ENCODE measurements around the gene CNTNAP2. TPM values are rescaled to one million over a fixed set of nuclear protein-coding genes. Genes with fewer than 3 reads are reported as not detected.

The CNTNAP2 gene
- total and polyA plus RNA-seq, 2 of the 4 experiments (the other 2 are of a cell fraction): not detected

GRCh38 chr7:147008530-147008929, 891.9 kb downstream of the CNTNAP2 start:
- DNase-seq (no peak), ATAC-seq (ENCODE audit: low read depth) (no peak)
- no peak overlapping the region for H4K5ac ChIP-seq (ENCODE audit: low read depth, low read length)
- peaks cover 4% of the 10 kb centered on the region for H3K9me3 ChIP-seq (ENCODE audit: control insufficient read depth, insufficient read depth, low read length)
- no peaks in the 10 kb centered on the region for H4K20me1 ChIP-seq (ENCODE audit: insufficient read depth, low read length)
- no peak overlapping the region for H3K23ac ChIP-seq (ENCODE audit: low read depth, low read length)
- no TSS peak for BruUV-seq (replicated peaks)
- ChIA-PET POLR2A (ENCODE audit: unreplicated experiment) (no interaction called here), CTCF (no interaction called here)
- no peak overlapping the region for H3K4ac ChIP-seq (ENCODE audit: low read depth, low read length)
- H3K14ac ChIP-seq (replicated peaks; ENCODE audit: low read depth, low read length): no peak overlapping the region
- TF ChIP-seq USF2 (IDR thresholded peaks at IDR 0.05; ENCODE audit: low read depth, low read length) (no peak), SMC3 (IDR thresholded peaks at IDR 0.05; ENCODE audit: low read depth, low read length) (no peak), BHLHE40 (IDR thresholded peaks at IDR 0.05; ENCODE audit: low read depth, low read length) (no peak), CEBPB (IDR thresholded peaks at IDR 0.05; ENCODE audit: low read depth, low read length) (no peak), RAD21 (IDR thresholded peaks at IDR 0.05; ENCODE audit: low read length) (no peak), CHD1 (IDR thresholded peaks at IDR 0.05; ENCODE audit: low read depth, low read length) (no peak), MAZ (IDR thresholded peaks at IDR 0.05; ENCODE audit: borderline replicate concordance, low read depth, low read length) (no peak), FOS (IDR thresholded peaks at IDR 0.05; ENCODE audit: low read depth, low read length) (no peak), POLR2A (IDR thresholded peaks at IDR 0.05; ENCODE audit: low read depth, low read length) (no peak), ELK1 (IDR thresholded peaks at IDR 0.05; ENCODE audit: borderline replicate concordance, low read depth, low read length) (no peak), RFX5 (IDR thresholded peaks at IDR 0.05; ENCODE audit: low read depth, low read length) (no peak)
- no peak overlapping the region for H2AK5ac ChIP-seq (ENCODE audit: low read depth, low read length)
- no peak overlapping the region for H2BK120ac ChIP-seq (ENCODE audit: low read depth, low read length)
- no peaks in the 10 kb centered on the region for H3K36me3 ChIP-seq (ENCODE audit: control insufficient read depth, insufficient read depth, low read length)
- H2BK20ac ChIP-seq (ENCODE audit: low read depth, low read length): no peak overlapping the region
- no peaks in the 10 kb centered on the region for H3K79me1 ChIP-seq (ENCODE audit: low read depth in 1 of 2, low read length in 2 of 2)
- no peak overlapping the region for H3K4me2 ChIP-seq (ENCODE audit: low read depth, low read length)
- H3K18ac ChIP-seq (ENCODE audit: low read depth, low read length): no peak overlapping the region
- H3K56ac ChIP-seq (ENCODE audit: extremely low read depth, insufficient read depth, low read length): no peak overlapping the region
- no peaks in the 10 kb centered on the region for H3K9me1 ChIP-seq (ENCODE audit: insufficient read depth, low read length)
- in situ Hi-C loops (cut with MboI; ENCODE audit: low sequenced_read_pairs) (no loop called here), intact Hi-C loops (cut with micrococcal nuclease) (no loop called here), dilution Hi-C loops (cut with HindIII; ENCODE audit: low sequenced_read_pairs, unreplicated experiment) (no loop called here)
- no peak overlapping the region for H4K91ac ChIP-seq (ENCODE audit: insufficient read depth, low read depth, low read length)
- no peak overlapping the region for H3K4me3 ChIP-seq (ENCODE audit: insufficient read depth, low read depth, low read length)
- H3K9ac ChIP-seq (ENCODE audit: low read depth, low read length): no peak overlapping the region
- no peak overlapping the region for H2BK5ac ChIP-seq (ENCODE audit: low read depth, low read length, poor library complexity, severe bottlenecking)
- H2AFZ ChIP-seq (replicated peaks; ENCODE audit: low read length, poor library complexity): no peak overlapping the region
- no peaks in the 10 kb centered on the region for H3K27me3 ChIP-seq (ENCODE audit: control insufficient read depth, insufficient read depth, low read length)
- no peak overlapping the region for H2AK9ac ChIP-seq (replicated peaks; ENCODE audit: low read depth, low read length, poor library complexity)
- H3K27ac ChIP-seq (ENCODE audit: insufficient read depth, low read length): no peak overlapping the region
- no CpG with 5 or more reads among the region's 6 CpGs for WGBS, 2 experiments (ENCODE audit: extremely low coverage in 2 of 2, insufficient read length in 1 of 2)
- H3K4me1 ChIP-seq (ENCODE audit: control insufficient read depth, insufficient read depth, low read length): no peaks in the 10 kb centered on the region
- H2BK15ac ChIP-seq (ENCODE audit: low read depth, low read length): no peak overlapping the region
- no peak overlapping the region for H4K8ac ChIP-seq (ENCODE audit: low read depth in 2 of 2, low read length in 2 of 2)
